CD4-positive, CD25-positive, alpha-beta regulatory T cell (primary cell): ENCODE measurements around the gene ABCC1. TPM values are rescaled to one million over a fixed set of nuclear protein-coding genes. Genes with fewer than 3 reads are reported as not detected.

ENCODE experiments used
- ATAC-seq, 2 donors: fragments of 150-1000 bp; cut with Tn5 transposase; one replicate each; pipeline ENCODE4 v1.10.0; 2021; ENCODE audit warnings: low read depth in 2 of 2, moderate number of reproducible peaks in 2 of 2, moderate library complexity in 1 of 2
- DNase-seq, 3 donors: peaks; one replicate each; pipeline versions ENCODE4 v3.0.0 to v3.0.0-alpha.2; 2012 to 2022; ENCODE audit warnings: mixed read lengths in 1 of 3
- H3K27ac ChIP-seq: one replicate; pipeline ENCODE4 v1.7.0; 2013; ENCODE audit warnings: mild to moderate bottlenecking, low read length; ENCODE audit not compliant: insufficient read depth, poor library complexity, severe bottlenecking
- H3K27me3 ChIP-seq: one replicate; pipeline ENCODE4 v1.7.0; 2013; ENCODE audit warnings: low read length; ENCODE audit not compliant: control insufficient read depth, insufficient read depth
- H3K36me3 ChIP-seq: one replicate; pipeline ENCODE4 v1.7.0; 2013; ENCODE audit warnings: mild to moderate bottlenecking, low read length, moderate library complexity; ENCODE audit not compliant: control insufficient read depth, insufficient read depth
- H3K4me1 ChIP-seq: 2 replicates; pipeline ENCODE4 v1.7.0; 2013; ENCODE audit warnings: mild to moderate bottlenecking, low read length; ENCODE audit not compliant: insufficient read depth, control insufficient read depth, poor library complexity, severe bottlenecking
- H3K4me3 ChIP-seq: one replicate; pipeline ENCODE4 v1.7.0; 2013; ENCODE audit warnings: low read depth, mild to moderate bottlenecking, low read length, moderate library complexity
- H3K9me3 ChIP-seq, 2 experiments: 1 replicate in 1 of 2; 2 replicates in 1 of 2; pipeline ENCODE4 v1.7.0; 2013; ENCODE audit warnings: low read length in 2 of 2, mild to moderate bottlenecking in 1 of 2, moderate library complexity in 1 of 2; ENCODE audit not compliant: control insufficient read depth in 2 of 2
- H3K27ac Mint-ChIP-seq, 3 donors: one replicate each; pipeline ENCODE4 v1.8.0; 2020 to 2022; ENCODE audit warnings: mild to moderate bottlenecking in 3 of 3, mixed read lengths in 3 of 3, moderate library complexity in 2 of 3
- H3K27me3 Mint-ChIP-seq: one replicate; pipeline ENCODE4 v1.8.0; 2022; ENCODE audit warnings: mild to moderate bottlenecking, mixed read lengths
- H3K36me3 Mint-ChIP-seq: one replicate; pipeline ENCODE4 v1.8.0; 2020; ENCODE audit warnings: mixed read lengths
- H3K4me1 Mint-ChIP-seq, 4 donors: one replicate each; pipeline ENCODE4 v1.8.0; 2020 to 2022; ENCODE audit warnings: mixed read lengths in 4 of 4, mild to moderate bottlenecking in 1 of 4
- H3K4me3 Mint-ChIP-seq, 4 donors: one replicate each; pipeline ENCODE4 v1.8.0; 2020 to 2022; ENCODE audit warnings: mild to moderate bottlenecking in 4 of 4, mixed read lengths in 4 of 4, moderate library complexity in 3 of 4
- H3K9me3 Mint-ChIP-seq, 7 donors: one replicate each; pipeline ENCODE4 v1.8.0; 2020 to 2022; ENCODE audit warnings: mixed read lengths in 7 of 7, mild to moderate bottlenecking in 3 of 7, moderate library complexity in 2 of 7
- polyA plus RNA-seq, 4 donors: library from polyadenylated mRNA; unstranded; fragments of 300-500 nt; fragmentation: Illumina TruSeq; gene quantifications; one replicate each; pipeline ENCODE4 v1.2.3, GENCODE V29; 2021
- total RNA-seq: library from RNA; stranded (reverse); gene quantifications from one replicate; pipeline ENCODE4 v1.2.3, GENCODE V29; 2022

Gene ABCC1
- total and polyA plus RNA-seq, 5 donors from 2014 or later: 6.9 to 103 (median 8.7) TPM

DNA sequence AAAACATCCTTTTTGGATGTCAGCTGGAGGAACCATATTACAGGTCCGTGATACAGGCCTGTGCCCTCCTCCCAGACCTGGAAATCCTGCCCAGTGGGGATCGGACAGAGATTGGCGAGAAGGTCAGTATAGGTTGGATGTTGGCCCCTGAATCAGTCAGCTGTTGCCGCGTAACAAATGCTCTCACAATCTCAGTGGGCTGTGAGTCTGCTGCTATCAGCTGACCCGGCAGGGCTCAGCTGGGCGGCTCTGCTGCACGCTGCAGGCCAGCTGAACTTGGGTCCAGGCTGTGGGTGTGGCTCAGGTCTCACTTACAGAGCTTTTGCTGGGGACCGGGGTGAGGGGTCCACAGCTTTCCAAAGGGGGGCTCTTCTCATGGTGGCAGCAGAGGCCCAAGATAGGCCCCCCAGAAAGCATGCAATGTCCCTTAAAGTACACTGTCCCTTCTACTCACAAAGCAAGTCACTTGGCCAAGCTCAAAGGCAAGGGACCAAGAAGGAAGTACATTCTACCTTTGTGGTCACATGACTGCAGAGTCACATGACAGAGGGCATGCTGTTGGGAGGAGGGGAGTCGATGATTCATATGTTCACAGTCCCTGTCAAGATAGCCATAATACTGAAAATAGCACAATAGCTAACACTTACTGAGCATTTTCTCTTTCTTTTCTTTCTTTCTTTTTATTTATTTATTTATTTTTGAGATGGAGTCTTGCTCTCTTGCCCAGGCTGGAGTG lies 134.2 kb downstream of the ABCC1 start:
- Histone ChIP-seq H3K4me3 (no peak overlapping the region), H3K9me3 (no peaks in the 10 kb centered on the region), H3K4me1 (no peaks in the 10 kb centered on the region), H3K27me3 (no peaks in the 10 kb centered on the region), H3K36me3 (peaks cover 88% of the 10 kb centered on the region), H3K27ac (no peak overlapping the region)
- H3K9me3 Mint-ChIP-seq: no peaks in the 10 kb centered on the region
- H3K27me3 Mint-ChIP-seq: no peaks in the 10 kb centered on the region
- peak in 1 of 3 donors; percentile 49 for DNase-seq
- peak overlapping the region in 2 of 3 donors; percentile 41 to 65 for H3K27ac Mint-ChIP-seq
- no peak overlapping the region for H3K4me3 Mint-ChIP-seq
- H3K4me1 Mint-ChIP-seq: peaks cover 0 to 8% (median 3%) of the 10 kb centered on the region in 4 donors
- peaks cover 52% of the 10 kb centered on the region for H3K36me3 Mint-ChIP-seq
- ATAC-seq: peak in 1 of 2 donors; percentile 42

DNA sequence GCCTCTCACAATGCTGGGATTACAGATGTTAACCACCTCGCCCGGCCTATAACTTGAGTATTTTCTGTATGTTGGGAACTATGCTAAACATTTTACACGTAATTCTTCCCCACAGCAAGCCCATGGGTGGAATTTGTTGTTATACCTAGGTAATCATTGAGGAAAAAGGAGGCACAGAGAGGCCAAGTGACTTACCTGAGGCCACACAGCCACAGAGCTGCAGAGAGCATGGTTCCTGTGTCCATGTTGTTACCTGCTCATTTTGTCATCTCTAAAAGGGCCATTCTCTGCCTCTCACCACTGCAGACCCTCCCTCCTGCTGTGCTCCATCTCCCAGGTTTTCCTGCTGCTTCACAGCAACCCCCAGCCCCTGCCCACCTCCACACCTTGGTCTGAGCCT lies 135.5 kb downstream of the ABCC1 start:
- Mint-ChIP-seq H3K27me3 (no peaks in the 10 kb centered on the region), H3K4me3 (peak overlapping the region in 1 of 4 donors; percentile 36), H3K4me1 (peaks cover 0 to 8% (median 3%) of the 10 kb centered on the region in 4 donors), H3K36me3 (peaks cover 57% of the 10 kb centered on the region), H3K9me3 (no peaks in the 10 kb centered on the region), H3K27ac (peak overlapping the region in 1 of 3 donors; percentile 46)
- DNase-seq: no peak
- Histone ChIP-seq H3K9me3 (no peaks in the 10 kb centered on the region), H3K27ac (no peak overlapping the region), H3K36me3 (peaks cover 87% of the 10 kb centered on the region), H3K4me1 (no peaks in the 10 kb centered on the region), H3K27me3 (no peaks in the 10 kb centered on the region), H3K4me3 (no peak overlapping the region)
- no peak for ATAC-seq

DNA sequence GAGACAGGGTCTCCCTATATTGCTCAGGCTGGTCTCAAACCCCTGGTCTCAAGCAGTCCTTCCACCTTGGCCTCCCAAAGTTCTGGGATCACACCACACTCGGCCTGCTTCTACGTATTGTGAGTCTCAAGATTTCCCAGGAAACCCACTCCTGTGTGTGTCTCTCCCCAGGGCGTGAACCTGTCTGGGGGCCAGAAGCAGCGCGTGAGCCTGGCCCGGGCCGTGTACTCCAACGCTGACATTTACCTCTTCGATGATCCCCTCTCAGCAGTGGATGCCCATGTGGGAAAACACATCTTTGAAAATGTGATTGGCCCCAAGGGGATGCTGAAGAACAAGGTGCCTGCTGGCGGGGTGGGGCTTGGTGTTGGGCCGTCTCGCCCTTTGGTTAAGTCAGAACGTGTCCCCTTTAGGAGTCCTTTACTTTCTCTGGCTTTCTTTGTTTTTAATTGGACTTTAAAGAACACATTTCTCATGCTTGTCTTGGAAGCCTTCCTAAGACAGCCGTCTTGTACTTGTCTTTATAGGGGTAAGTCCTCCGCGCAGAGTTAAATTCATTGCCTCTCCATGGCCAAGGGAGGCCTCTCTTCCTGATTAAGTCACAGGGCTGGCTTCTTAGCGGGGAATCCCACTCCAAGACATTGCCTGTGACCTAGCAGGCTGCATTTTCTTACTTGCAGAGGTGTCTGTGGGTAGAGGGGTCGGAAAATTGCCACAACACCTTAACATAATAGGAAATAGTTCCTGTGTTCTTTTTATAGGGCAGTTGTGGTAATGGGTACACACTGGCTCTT lies 137.4 kb downstream of the ABCC1 start:
- H3K4me1 Mint-ChIP-seq: peaks cover 0 to 5% (median 0%) of the 10 kb centered on the region in 4 donors
- H3K27me3 Mint-ChIP-seq: no peaks in the 10 kb centered on the region
- H3K27ac Mint-ChIP-seq: no peak overlapping the region
- Histone ChIP-seq H3K36me3 (peaks cover 91% of the 10 kb centered on the region), H3K9me3 (no peaks in the 10 kb centered on the region), H3K4me1 (no peaks in the 10 kb centered on the region), H3K27ac (no peak overlapping the region), H3K27me3 (no peaks in the 10 kb centered on the region), H3K4me3 (no peak overlapping the region)
- DNase-seq: no peak
- no peak overlapping the region for H3K4me3 Mint-ChIP-seq
- no peak for ATAC-seq
- H3K9me3 Mint-ChIP-seq: no peaks in the 10 kb centered on the region
- H3K36me3 Mint-ChIP-seq: peaks cover 62% of the 10 kb centered on the region

- H3K4me1 ChIP-seq: no peaks in the 10 kb centered on the region
- H3K9me3 ChIP-seq: no peaks in the 10 kb centered on the region
- ATAC-seq (no peak), DNase-seq (no peak)
- no peaks in the 10 kb centered on the region for H3K27me3 Mint-ChIP-seq
- H3K27ac ChIP-seq: no peak overlapping the region
- H3K9me3 Mint-ChIP-seq: no peaks in the 10 kb centered on the region
- H3K27me3 ChIP-seq: no peaks in the 10 kb centered on the region
- no peak overlapping the region for H3K4me3 ChIP-seq
- H3K4me1 Mint-ChIP-seq: peaks cover 0 to 4% (median 2%) of the 10 kb centered on the region in 4 donors
- H3K27ac Mint-ChIP-seq: peak overlapping the region in 2 of 3 donors; percentile 25 to 65
- peaks cover 73% of the 10 kb centered on the region for H3K36me3 ChIP-seq
- H3K4me3 Mint-ChIP-seq: no peak overlapping the region
- peaks cover 53% of the 10 kb centered on the region for H3K36me3 Mint-ChIP-seq
Measured at GRCh38 chr16:16090238-16090637, 140.8 kb downstream of the ABCC1 start.

DNA sequence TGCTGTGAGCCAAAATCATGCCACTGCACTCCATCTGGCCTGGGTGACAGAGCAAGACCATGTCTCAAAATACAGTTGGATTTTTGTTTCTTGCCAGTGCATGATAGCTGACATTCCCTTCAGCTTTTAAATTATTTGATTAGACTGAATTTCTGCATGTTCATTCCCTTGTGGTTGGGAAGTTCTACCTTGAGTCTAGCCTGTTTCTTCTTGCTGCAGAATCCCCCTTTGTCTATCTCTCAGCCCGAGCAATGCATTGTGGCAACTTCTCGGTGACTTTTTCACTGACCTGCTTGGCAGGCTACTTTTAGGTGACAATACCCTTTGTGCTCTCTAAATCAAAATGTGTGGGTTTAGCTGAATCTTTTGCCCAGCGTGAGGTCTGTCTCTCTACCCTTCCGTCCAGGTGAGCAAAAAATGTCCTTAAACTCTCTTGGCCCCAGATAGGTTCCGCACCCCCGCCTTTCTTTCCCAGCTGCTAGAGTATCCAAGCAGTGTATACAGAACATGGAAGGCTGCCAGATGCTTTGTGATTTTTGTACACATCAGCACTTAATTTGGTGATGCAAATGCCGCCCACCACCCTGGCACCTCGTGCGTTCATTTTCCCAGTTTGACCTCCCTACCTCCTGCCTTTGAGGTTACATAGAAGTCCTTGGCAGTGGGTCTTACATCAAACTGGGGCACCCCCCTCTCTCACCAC lies 143.7 kb downstream of the ABCC1 start:
- DNase-seq: no peak
- Mint-ChIP-seq H3K27me3 (no peaks in the 10 kb centered on the region), H3K27ac (peak overlapping the region in 1 of 3 donors; percentile 5), H3K4me1 (peaks cover 0 to 7% (median 3%) of the 10 kb centered on the region in 4 donors), H3K9me3 (no peaks in the 10 kb centered on the region), H3K4me3 (no peak overlapping the region), H3K36me3 (peaks cover 43% of the 10 kb centered on the region)
- Histone ChIP-seq H3K4me3 (no peak overlapping the region), H3K36me3 (peaks cover 67% of the 10 kb centered on the region), H3K27me3 (no peaks in the 10 kb centered on the region), H3K27ac (no peak overlapping the region), H3K9me3 (no peaks in the 10 kb centered on the region), H3K4me1 (no peaks in the 10 kb centered on the region)
- ATAC-seq: no peak

- Mint-ChIP-seq H3K4me1 (peaks cover 0 to 7% (median 3%) of the 10 kb centered on the region in 4 donors), H3K27ac (peak overlapping the region in 2 of 3 donors; percentile 5 to 83), H3K27me3 (no peaks in the 10 kb centered on the region), H3K9me3 (no peaks in the 10 kb centered on the region), H3K36me3 (peaks cover 46% of the 10 kb centered on the region), H3K4me3 (no peak overlapping the region)
- no peak for DNase-seq
- no peaks in the 10 kb centered on the region for H3K27me3 ChIP-seq
- no peaks in the 10 kb centered on the region for H3K9me3 ChIP-seq
- no peak overlapping the region for H3K4me3 ChIP-seq
- H3K36me3 ChIP-seq: peaks cover 68% of the 10 kb centered on the region
- no peak overlapping the region for H3K27ac ChIP-seq
- no peak for ATAC-seq
- H3K4me1 ChIP-seq: no peaks in the 10 kb centered on the region
Measured at GRCh38 chr16:16093628-16094332, 144.4 kb downstream of the ABCC1 start.

DNA sequence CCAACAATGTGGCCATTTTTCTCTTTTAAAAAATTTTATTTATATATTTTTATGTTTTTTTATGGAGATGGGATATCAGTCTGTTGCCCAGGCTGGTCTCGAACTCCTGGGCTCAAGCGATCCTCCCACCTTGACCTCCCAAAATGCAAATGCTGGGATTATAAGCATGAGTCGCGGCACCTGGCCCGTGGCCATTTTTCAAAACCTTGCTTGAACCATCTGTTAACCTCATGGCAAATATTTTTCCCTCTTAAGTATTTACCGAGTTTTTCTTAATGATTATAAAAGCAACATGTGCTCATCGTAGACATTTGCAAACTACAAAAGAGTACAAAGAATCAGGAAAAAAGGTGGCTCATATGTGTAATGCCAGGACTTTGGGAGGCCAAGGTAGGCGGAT lies 146.2 kb downstream of the ABCC1 start:
- Mint-ChIP-seq H3K9me3 (no peaks in the 10 kb centered on the region), H3K36me3 (peaks cover 40% of the 10 kb centered on the region), H3K27me3 (no peaks in the 10 kb centered on the region), H3K4me3 (no peak overlapping the region), H3K4me1 (peaks cover 0 to 9% (median 3%) of the 10 kb centered on the region in 4 donors), H3K27ac (peak overlapping the region in 2 of 3 donors; percentile 74 to 85)
- no peak for DNase-seq
- ATAC-seq: no peak
- H3K4me3 ChIP-seq: no peak overlapping the region
- H3K9me3 ChIP-seq: no peaks in the 10 kb centered on the region
- H3K4me1 ChIP-seq: no peaks in the 10 kb centered on the region
- peaks cover 66% of the 10 kb centered on the region for H3K36me3 ChIP-seq
- H3K27me3 ChIP-seq: no peaks in the 10 kb centered on the region
- no peak overlapping the region for H3K27ac ChIP-seq
